ENCODE measurements around the gene TRPC1. TPM values are rescaled to one million over a fixed set of nuclear protein-coding genes. Genes with fewer than 3 reads are reported as not detected.
"Not testable (repeated sequence)": the region's sequence is repeated elsewhere in the genome, so short reads cannot be mapped to it uniquely, and the experiment has no call there.

TRPC1 gene
- total and polyA plus RNA-seq, 2 experiments from 2014 or later: 7.7 to 17.1 TPM

GRCh38 chr3:142734834-142735233 is 11.0 kb downstream of the TRPC1 start:
- Histone ChIP-seq H4K20me1 (ENCODE audit: insufficient read depth) (no peaks in the 10 kb centered on the region), H3K9ac (no peak overlapping the region), H3K9me2 (ENCODE audit: insufficient read depth) (no peaks in the 10 kb centered on the region), H3K36me3 (ENCODE audit: low read depth) (no peaks in the 10 kb centered on the region), H3K27ac (no peak overlapping the region), H3K9me3 (ENCODE audit: low read depth) (no peaks in the 10 kb centered on the region), H3K79me2 (ENCODE audit: insufficient read depth) (peaks cover 24% of the 10 kb centered on the region), H3K4me2 (ENCODE audit: unreplicated experiment) (no peak overlapping the region), H3K4me1 (ENCODE audit: insufficient read depth) (0 out of 2 replicates have a peak, but pooled peaks cover 4% of the 10 kb centered on the region), H3F3A (ENCODE audit: insufficient read depth) (no peaks in the 10 kb centered on the region), H3K27me3 (replicated peaks; ENCODE audit: insufficient read depth) (no peaks in the 10 kb centered on the region), H3K4me3 (no peak overlapping the region), H2AFZ (no peak overlapping the region)
- in situ Hi-C loops (cut with MboI): no loop called here
- WGBS, 2 experiments (ENCODE audit: low coverage in 1 of 2, low lambda C conversion rate in 2 of 2, missing lambda C conversion rate in 2 of 2): 97 to 100% methylated on average over 2 of the region's 2 CpGs
- DNase-seq: no peak
- TF ChIP-seq EZH2phosphoT487 (IDR thresholded peaks at IDR 0.05; ENCODE audit: insufficient read depth, low read depth) (no peak), EZH2 (IDR thresholded peaks at IDR 0.05; ENCODE audit: insufficient read depth, poor library complexity, severe bottlenecking) (no peak)

GRCh38 chr3:142735462-142735861 is 11.6 kb downstream of the TRPC1 start:
- Histone ChIP-seq H3K4me1 (ENCODE audit: insufficient read depth) (0 out of 2 replicates have a peak, but pooled peaks cover 4% of the 10 kb centered on the region), H3K9me3 (ENCODE audit: low read depth) (no peaks in the 10 kb centered on the region), H3F3A (ENCODE audit: insufficient read depth) (no peaks in the 10 kb centered on the region), H3K27ac (no peak overlapping the region), H3K9me2 (ENCODE audit: insufficient read depth) (no peaks in the 10 kb centered on the region), H4K20me1 (ENCODE audit: insufficient read depth) (no peaks in the 10 kb centered on the region), H3K9ac (no peak overlapping the region), H3K36me3 (ENCODE audit: low read depth) (no peaks in the 10 kb centered on the region), H3K27me3 (replicated peaks; ENCODE audit: insufficient read depth) (no peaks in the 10 kb centered on the region), H2AFZ (no peak overlapping the region), H3K4me2 (ENCODE audit: unreplicated experiment) (no peak overlapping the region), H3K79me2 (ENCODE audit: insufficient read depth) (peaks cover 24% of the 10 kb centered on the region), H3K4me3 (no peak overlapping the region)
- in situ Hi-C loops (cut with MboI): no loop called here
- no peak for DNase-seq
- TF ChIP-seq EZH2phosphoT487 (IDR thresholded peaks at IDR 0.05; ENCODE audit: insufficient read depth, low read depth): no peak
- TF ChIP-seq EZH2 (IDR thresholded peaks at IDR 0.05; ENCODE audit: insufficient read depth, poor library complexity, severe bottlenecking): no peak

GRCh38 chr3:142738396-142738795 is 14.6 kb downstream of the TRPC1 start:
- Histone ChIP-seq H3K27ac (no peak overlapping the region), H3K4me3 (no peak overlapping the region), H3K36me3 (ENCODE audit: low read depth) (no peaks in the 10 kb centered on the region), H3K79me2 (ENCODE audit: insufficient read depth) (peaks cover 6% of the 10 kb centered on the region; the same call in 1 of the 2 replicates), H3K9ac (no peak overlapping the region), H4K20me1 (ENCODE audit: insufficient read depth) (no peaks in the 10 kb centered on the region), H3K4me1 (ENCODE audit: insufficient read depth) (0 out of 2 replicates have a peak, but pooled peaks cover 4% of the 10 kb centered on the region), H3K4me2 (ENCODE audit: unreplicated experiment) (no peak overlapping the region), H3K27me3 (replicated peaks; ENCODE audit: insufficient read depth) (no peaks in the 10 kb centered on the region), H3K9me2 (ENCODE audit: insufficient read depth) (no peaks in the 10 kb centered on the region), H3F3A (ENCODE audit: insufficient read depth) (no peaks in the 10 kb centered on the region), H3K9me3 (ENCODE audit: low read depth) (no peaks in the 10 kb centered on the region), H2AFZ (no peak overlapping the region)
- in situ Hi-C loops (cut with MboI): no loop called here
- TF ChIP-seq EZH2phosphoT487 (IDR thresholded peaks at IDR 0.05; ENCODE audit: insufficient read depth, low read depth): no peak
- DNase-seq: no peak

DNA sequence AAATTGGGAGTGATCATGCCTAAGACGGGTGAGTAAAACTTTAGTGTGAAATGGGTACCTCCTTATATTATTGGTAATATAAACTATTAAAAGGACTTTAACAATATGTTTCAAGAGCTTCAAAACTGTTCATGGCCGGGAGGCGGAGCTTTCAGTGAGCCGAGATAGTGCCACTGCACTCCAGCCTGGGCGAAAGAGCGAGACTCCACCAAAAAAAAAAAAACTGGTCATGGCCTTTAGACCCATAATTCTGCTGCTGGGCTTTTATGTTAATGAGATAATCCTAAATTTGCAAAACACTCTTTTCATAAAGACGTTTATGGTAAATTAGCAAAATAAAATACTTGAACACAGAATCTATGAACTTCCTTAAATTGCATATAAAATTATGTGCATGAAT is 22.8 kb downstream of the TRPC1 start:
- 90% methylated on average over 7 of the region's 7 CpGs for WGBS, 2 experiments (ENCODE audit: low coverage in 1 of 2, low lambda C conversion rate in 2 of 2, missing lambda C conversion rate in 2 of 2)
- Histone ChIP-seq H4K20me1 (ENCODE audit: insufficient read depth) (no peaks in the 10 kb centered on the region), H3K36me3 (ENCODE audit: low read depth) (peaks cover 25% of the 10 kb centered on the region), H3K4me3 (no peak overlapping the region), H2AFZ (no peak overlapping the region), H3F3A (ENCODE audit: insufficient read depth) (no peaks in the 10 kb centered on the region), H3K4me1 (ENCODE audit: insufficient read depth) (no peaks in the 10 kb centered on the region), H3K27ac (no peak overlapping the region), H3K9me3 (ENCODE audit: low read depth) (no peaks in the 10 kb centered on the region), H3K9ac (no peak overlapping the region), H3K4me2 (ENCODE audit: unreplicated experiment) (no peak overlapping the region), H3K9me2 (ENCODE audit: insufficient read depth) (no peaks in the 10 kb centered on the region), H3K79me2 (ENCODE audit: insufficient read depth) (no peaks in the 10 kb centered on the region), H3K27me3 (replicated peaks; ENCODE audit: insufficient read depth) (no peaks in the 10 kb centered on the region)
- in situ Hi-C loops (cut with MboI): no loop called here
- TF ChIP-seq EZH2 (IDR thresholded peaks at IDR 0.05; ENCODE audit: insufficient read depth, poor library complexity, severe bottlenecking): no peak
- no peak for TF ChIP-seq EZH2phosphoT487 (IDR thresholded peaks at IDR 0.05; ENCODE audit: insufficient read depth, low read depth)
- no peak for DNase-seq

- H3K9me2 ChIP-seq (ENCODE audit: insufficient read depth); H3K4me2 ChIP-seq (ENCODE audit: unreplicated experiment); H3K27ac ChIP-seq; H4K20me1 ChIP-seq (ENCODE audit: insufficient read depth); H3K27me3 ChIP-seq (replicated peaks; ENCODE audit: insufficient read depth); H3K4me3 ChIP-seq; H3K9ac ChIP-seq; H3K9me3 ChIP-seq (ENCODE audit: low read depth); H3K79me2 ChIP-seq (ENCODE audit: insufficient read depth); H3K4me1 ChIP-seq (ENCODE audit: insufficient read depth); in situ Hi-C loops (cut with MboI); H3F3A ChIP-seq (ENCODE audit: insufficient read depth); DNase-seq; H2AFZ ChIP-seq: not testable (repeated sequence)
- peaks cover 25% of the 10 kb centered on the region for H3K36me3 ChIP-seq (ENCODE audit: low read depth)
- WGBS, 2 experiments (ENCODE audit: low coverage in 1 of 2, low lambda C conversion rate in 2 of 2, missing lambda C conversion rate in 2 of 2): 96 to 100% methylated on average over 4 of the region's 4 CpGs
These were observed 26.7 kb downstream of the TRPC1 start for GRCh38 chr3:142750531-142750930.

DNA sequence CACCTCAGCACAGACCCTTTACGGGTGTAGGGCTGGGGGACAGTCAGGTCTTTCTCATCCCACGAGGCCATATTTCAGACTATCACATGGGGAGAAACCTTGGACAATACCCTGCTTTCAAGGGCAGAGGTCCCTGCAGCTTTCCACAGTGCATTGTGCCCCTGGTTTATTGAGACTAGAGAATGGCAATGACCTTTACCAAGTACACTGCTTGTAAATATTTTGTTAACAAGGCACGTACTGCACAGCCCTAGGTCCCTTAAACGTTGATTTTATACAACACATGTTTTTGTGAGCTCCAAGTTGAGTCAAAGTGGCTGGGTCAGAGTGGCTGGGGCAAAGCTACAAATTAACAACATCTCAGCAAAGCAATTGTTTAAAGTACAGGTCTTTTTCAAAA is 28.8 kb downstream of the TRPC1 start:
- H4K20me1 ChIP-seq (ENCODE audit: insufficient read depth); H3K79me2 ChIP-seq (ENCODE audit: insufficient read depth); H3K9me2 ChIP-seq (ENCODE audit: insufficient read depth); H3K4me3 ChIP-seq; in situ Hi-C loops (cut with MboI); H3K9ac ChIP-seq; H2AFZ ChIP-seq; H3K4me1 ChIP-seq (ENCODE audit: insufficient read depth); DNase-seq; H3K27ac ChIP-seq; H3K4me2 ChIP-seq (ENCODE audit: unreplicated experiment); H3K27me3 ChIP-seq (replicated peaks; ENCODE audit: insufficient read depth); H3K9me3 ChIP-seq (ENCODE audit: low read depth); H3F3A ChIP-seq (ENCODE audit: insufficient read depth): not testable (repeated sequence)
- peaks cover 25% of the 10 kb centered on the region for H3K36me3 ChIP-seq (ENCODE audit: low read depth)
- WGBS, 2 experiments (ENCODE audit: low coverage in 1 of 2, low lambda C conversion rate in 2 of 2, missing lambda C conversion rate in 2 of 2): 63 to 66% methylated on average over 4 of the region's 4 CpGs
